ENCODE data around the gene PDZD2. TPM values are rescaled to one million over a fixed set of nuclear protein-coding genes. Genes with fewer than 3 reads are reported as not detected.

Gene PDZD2
- total and polyA plus RNA-seq, 2 experiments from 2014 or later, result 8.3 to 16.9 TPM

DNA sequence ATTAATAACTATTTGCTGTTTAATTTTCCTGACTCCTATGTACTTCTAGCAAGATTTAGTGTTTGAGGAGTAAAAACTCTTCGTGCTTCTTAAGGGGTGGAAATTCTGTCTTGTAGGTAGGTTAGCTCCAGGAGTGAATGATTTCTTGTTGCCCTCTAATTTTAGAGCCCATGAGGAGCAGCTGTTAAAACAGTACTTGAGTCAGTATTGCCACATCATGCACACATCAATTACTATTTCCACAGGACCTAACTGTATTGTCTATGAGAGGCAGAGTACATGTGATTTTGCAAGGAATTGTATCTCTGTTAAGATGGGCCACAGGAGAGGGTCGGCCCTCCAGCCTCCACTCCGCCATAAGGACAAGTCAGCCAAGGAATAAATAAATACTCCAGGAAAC lies 91.2 kb downstream of the PDZD2 start (continued):
- TF ChIP-seq, protein P1, sequence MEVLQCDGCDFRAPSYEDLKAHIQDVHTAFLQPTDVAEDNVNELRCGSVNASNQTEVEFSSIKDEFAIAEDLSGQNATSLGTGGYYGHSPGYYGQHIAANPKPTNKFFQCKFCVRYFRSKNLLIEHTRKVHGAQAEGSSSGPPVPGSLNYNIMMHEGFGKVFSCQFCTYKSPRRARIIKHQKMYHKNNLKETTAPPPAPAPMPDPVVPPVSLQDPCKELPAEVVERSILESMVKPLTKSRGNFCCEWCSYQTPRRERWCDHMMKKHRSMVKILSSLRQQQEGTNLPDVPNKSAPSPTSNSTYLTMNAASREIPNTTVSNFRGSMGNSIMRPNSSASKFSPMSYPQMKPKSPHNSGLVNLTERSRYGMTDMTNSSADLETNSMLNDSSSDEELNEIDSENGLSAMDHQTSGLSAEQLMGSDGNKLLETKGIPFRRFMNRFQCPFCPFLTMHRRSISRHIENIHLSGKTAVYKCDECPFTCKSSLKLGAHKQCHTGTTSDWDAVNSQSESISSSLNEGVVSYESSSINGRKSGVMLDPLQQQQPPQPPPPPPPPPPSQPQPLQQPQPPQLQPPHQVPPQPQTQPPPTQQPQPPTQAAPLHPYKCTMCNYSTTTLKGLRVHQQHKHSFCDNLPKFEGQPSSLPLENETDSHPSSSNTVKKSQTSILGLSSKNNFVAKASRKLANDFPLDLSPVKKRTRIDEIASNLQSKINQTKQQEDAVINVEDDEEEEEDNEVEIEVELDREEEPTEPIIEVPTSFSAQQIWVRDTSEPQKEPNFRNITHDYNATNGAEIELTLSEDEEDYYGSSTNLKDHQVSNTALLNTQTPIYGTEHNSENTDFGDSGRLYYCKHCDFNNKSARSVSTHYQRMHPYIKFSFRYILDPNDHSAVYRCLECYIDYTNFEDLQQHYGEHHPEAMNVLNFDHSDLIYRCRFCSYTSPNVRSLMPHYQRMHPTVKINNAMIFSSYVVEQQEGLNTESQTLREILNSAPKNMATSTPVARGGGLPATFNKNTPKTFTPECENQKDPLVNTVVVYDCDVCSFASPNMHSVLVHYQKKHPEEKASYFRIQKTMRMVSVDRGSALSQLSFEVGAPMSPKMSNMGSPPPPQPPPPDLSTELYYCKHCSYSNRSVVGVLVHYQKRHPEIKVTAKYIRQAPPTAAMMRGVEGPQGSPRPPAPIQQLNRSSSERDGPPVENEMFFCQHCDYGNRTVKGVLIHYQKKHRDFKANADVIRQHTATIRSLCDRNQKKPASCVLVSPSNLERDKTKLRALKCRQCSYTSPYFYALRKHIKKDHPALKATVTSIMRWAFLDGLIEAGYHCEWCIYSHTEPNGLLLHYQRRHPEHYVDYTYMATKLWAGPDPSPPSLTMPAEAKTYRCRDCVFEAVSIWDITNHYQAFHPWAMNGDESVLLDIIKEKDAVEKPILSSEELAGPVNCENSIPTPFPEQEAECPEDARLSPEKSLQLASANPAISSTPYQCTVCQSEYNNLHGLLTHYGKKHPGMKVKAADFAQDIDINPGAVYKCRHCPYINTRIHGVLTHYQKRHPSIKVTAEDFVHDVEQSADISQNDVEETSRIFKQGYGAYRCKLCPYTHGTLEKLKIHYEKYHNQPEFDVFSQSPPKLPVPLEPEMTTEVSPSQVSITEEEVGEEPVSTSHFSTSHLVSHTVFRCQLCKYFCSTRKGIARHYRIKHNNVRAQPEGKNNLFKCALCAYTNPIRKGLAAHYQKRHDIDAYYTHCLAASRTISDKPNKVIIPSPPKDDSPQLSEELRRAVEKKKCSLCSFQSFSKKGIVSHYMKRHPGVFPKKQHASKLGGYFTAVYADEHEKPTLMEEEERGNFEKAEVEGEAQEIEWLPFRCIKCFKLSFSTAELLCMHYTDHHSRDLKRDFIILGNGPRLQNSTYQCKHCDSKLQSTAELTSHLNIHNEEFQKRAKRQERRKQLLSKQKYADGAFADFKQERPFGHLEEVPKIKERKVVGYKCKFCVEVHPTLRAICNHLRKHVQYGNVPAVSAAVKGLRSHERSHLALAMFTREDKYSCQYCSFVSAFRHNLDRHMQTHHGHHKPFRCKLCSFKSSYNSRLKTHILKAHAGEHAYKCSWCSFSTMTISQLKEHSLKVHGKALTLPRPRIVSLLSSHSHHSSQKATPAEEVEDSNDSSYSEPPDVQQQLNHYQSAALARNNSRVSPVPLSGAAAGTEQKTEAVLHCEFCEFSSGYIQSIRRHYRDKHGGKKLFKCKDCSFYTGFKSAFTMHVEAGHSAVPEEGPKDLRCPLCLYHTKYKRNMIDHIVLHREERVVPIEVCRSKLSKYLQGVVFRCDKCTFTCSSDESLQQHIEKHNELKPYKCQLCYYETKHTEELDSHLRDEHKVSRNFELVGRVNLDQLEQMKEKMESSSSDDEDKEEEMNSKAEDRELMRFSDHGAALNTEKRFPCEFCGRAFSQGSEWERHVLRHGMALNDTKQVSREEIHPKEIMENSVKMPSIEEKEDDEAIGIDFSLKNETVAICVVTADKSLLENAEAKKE (CRISPR knock-in tag; IDR thresholded peaks at IDR 0.05), result no peak
- no peak for TF ChIP-seq JUNB (IDR thresholded peaks at IDR 0.05; ENCODE audit: unreplicated experiment)
- TF ChIP-seq POLR2AphosphoS5 (IDR thresholded peaks at IDR 0.05; ENCODE audit: low read depth), result no peak
- TF ChIP-seq CREB1 (CRISPR knock-in tag; IDR thresholded peaks at IDR 0.05; ENCODE audit: low read depth), result no peak
- TF ChIP-seq ZNF331 (CRISPR knock-in tag; IDR thresholded peaks at IDR 0.05; ENCODE audit: low read depth), result no peak
- TF ChIP-seq NANOG (IDR thresholded peaks at IDR 0.05; ENCODE audit: borderline replicate concordance), result no peak
- no peak for TF ChIP-seq REST (IDR thresholded peaks at IDR 0.05; ENCODE audit: unreplicated experiment)
- no peak for TF ChIP-seq ETS1 (IDR thresholded peaks at IDR 0.05)
- no peak for TF ChIP-seq EZH2phosphoT487 (IDR thresholded peaks at IDR 0.05; ENCODE audit: unreplicated experiment)
- TF ChIP-seq, protein P2, sequence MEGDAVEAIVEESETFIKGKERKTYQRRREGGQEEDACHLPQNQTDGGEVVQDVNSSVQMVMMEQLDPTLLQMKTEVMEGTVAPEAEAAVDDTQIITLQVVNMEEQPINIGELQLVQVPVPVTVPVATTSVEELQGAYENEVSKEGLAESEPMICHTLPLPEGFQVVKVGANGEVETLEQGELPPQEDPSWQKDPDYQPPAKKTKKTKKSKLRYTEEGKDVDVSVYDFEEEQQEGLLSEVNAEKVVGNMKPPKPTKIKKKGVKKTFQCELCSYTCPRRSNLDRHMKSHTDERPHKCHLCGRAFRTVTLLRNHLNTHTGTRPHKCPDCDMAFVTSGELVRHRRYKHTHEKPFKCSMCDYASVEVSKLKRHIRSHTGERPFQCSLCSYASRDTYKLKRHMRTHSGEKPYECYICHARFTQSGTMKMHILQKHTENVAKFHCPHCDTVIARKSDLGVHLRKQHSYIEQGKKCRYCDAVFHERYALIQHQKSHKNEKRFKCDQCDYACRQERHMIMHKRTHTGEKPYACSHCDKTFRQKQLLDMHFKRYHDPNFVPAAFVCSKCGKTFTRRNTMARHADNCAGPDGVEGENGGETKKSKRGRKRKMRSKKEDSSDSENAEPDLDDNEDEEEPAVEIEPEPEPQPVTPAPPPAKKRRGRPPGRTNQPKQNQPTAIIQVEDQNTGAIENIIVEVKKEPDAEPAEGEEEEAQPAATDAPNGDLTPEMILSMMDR (conservative IDR thresholded peaks at IDR 0.05; ENCODE audit: low read depth in 2 of 2), result no peak

Measured in GM23338 (cell line).